NB4 (cell line): Measurements from ENCODE around the gene FUBP3.

Experiments used
- POLR2A ChIP-seq: IDR thresholded peaks from 2 replicates; pipeline ENCODE4 v1.6.1; 2011; ENCODE audit warnings: mild to moderate bottlenecking; ENCODE audit not compliant: insufficient read length; ENCODE audit errors: extremely low read depth
- TF ChIP-seq, protein P1 (sequence below): IDR thresholded peaks from one replicate; pipeline ENCODE4 v1.5.1; 2012; ENCODE audit warnings: low read depth, low read length
- TF ChIP-seq, protein P2 (sequence below): IDR thresholded peaks from 2 replicates; pipeline ENCODE4 v1.6.1; 2011; ENCODE audit warnings: low read depth, low read length

DNA sequence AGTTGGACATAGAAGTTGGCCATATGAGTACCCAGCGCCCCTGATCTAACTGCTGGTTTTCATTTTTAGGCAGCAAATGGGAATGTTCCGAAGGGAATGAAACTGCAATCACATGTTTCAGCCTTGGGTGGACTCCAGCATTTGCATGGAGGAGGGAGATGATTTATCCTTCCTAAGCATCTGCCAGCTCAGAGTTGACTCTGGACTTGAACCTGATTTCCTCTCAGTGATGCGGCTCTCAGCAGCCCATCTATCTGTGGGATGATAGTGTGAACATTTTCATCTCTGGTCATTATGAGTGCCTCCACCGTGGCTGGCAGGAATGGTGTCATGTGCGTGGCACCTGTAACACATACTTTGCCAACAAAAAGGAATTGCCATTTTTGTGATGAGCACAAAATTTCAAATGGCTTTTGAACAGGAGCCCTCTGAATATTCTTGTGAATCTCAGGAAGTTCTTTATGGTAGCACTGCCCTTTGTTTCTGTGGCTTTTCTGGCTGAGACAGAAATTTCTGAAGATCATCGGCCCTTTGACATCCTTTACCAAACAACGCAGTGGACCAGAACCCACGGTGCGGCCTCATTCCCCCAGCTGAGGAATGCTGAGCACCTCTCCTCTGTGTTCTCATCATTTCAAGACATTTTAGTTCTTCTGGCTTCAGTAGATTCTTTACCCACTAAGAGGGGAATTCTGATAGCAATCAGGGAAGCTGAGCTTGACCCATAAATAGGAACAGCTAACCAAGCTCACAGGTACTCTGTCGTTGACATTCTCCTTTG lies 28.5 kb downstream of the FUBP3 start:
- TF ChIP-seq, protein P1, sequence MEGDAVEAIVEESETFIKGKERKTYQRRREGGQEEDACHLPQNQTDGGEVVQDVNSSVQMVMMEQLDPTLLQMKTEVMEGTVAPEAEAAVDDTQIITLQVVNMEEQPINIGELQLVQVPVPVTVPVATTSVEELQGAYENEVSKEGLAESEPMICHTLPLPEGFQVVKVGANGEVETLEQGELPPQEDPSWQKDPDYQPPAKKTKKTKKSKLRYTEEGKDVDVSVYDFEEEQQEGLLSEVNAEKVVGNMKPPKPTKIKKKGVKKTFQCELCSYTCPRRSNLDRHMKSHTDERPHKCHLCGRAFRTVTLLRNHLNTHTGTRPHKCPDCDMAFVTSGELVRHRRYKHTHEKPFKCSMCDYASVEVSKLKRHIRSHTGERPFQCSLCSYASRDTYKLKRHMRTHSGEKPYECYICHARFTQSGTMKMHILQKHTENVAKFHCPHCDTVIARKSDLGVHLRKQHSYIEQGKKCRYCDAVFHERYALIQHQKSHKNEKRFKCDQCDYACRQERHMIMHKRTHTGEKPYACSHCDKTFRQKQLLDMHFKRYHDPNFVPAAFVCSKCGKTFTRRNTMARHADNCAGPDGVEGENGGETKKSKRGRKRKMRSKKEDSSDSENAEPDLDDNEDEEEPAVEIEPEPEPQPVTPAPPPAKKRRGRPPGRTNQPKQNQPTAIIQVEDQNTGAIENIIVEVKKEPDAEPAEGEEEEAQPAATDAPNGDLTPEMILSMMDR, result no peak
- TF ChIP-seq POLR2A, result no peak
- TF ChIP-seq, protein P2, sequence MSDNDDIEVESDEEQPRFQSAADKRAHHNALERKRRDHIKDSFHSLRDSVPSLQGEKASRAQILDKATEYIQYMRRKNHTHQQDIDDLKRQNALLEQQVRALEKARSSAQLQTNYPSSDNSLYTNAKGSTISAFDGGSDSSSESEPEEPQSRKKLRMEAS, result no peak
